SK-N-SH (cell line): ENCODE measurements around the gene PRKCQ. TPM values are rescaled to one million over a fixed set of nuclear protein-coding genes. Genes with fewer than 3 reads are reported as not detected.

Experiments used
- CTCF ChIA-PET: fragments of 300-600, 350-600 bp; formaldehyde crosslinking; extraction: SDS; loops from one replicate; lab custom pipeline; 2021; lab: Yijun Ruan, JAX
- POLR2A ChIA-PET: fragments of 350-600 bp; sonication (Branson Sonifier 250); formaldehyde crosslinking; extraction: SDS; loops from one replicate; lab custom pipeline; 2020; ENCODE audit warnings: antibody characterized with exemption, inconsistent platforms; lab: Yijun Ruan, JAX
- DNase-seq: peaks from one replicate; pipeline ENCODE4 v3.0.0; 2012
- H2AFZ ChIP-seq: fragments of 200-600 bp; sonication (generic); 2 replicates; pipeline ENCODE4 v1.8.1; 2016; ENCODE audit warnings: antibody characterized with exemption, mild to moderate bottlenecking, low read depth
- H3F3A ChIP-seq: fragments of 200-600 bp; sonication (generic); replicated peaks from 2 replicates; pipeline ENCODE3; 2016; ENCODE audit warnings: antibody characterized with exemption, mild to moderate bottlenecking; ENCODE audit not compliant: insufficient read depth
- H3K27ac ChIP-seq, 2 experiments: fragments of 200-500 bp in 1 of 2; fragments of 200-600 bp in 1 of 2; sonication (Bioruptor generic) in 1 of 2; sonication (generic), shearing (Covaris generic) in 1 of 2; 2 replicates each; pipeline versions ENCODE4 v1.5.1 to v1.6.1; 2014 to 2016; ENCODE audit warnings: low read depth in 2 of 2, inconsistent platforms in 1 of 2, low read length in 1 of 2, mild to moderate bottlenecking in 1 of 2, mixed read lengths in 1 of 2
- H3K27me3 ChIP-seq: fragments of 200-600 bp; sonication (generic), shearing (Covaris generic); 2 replicates; pipeline ENCODE4 v1.6.1; 2016; ENCODE audit warnings: mixed run types; ENCODE audit not compliant: insufficient read depth
- H3K36me3 ChIP-seq, 2 experiments: fragments of 200-500 bp in 1 of 2; fragments of 200-600 bp in 1 of 2; sonication (Bioruptor generic) in 1 of 2; sonication (generic) in 1 of 2; replicated peaks in 1 of 2; 2 replicates each; pipeline versions ENCODE3 to v1.5.1; 2014 to 2016; ENCODE audit warnings: low read length in 1 of 2, mild to moderate bottlenecking in 1 of 2; ENCODE audit not compliant: insufficient read depth in 2 of 2, control insufficient read depth in 1 of 2
- H3K4me1 ChIP-seq, 2 experiments: fragments of 200-500 bp in 1 of 2; fragments of 200-600 bp in 1 of 2; sonication (Bioruptor generic) in 1 of 2; sonication (generic), shearing (Covaris generic) in 1 of 2; 2 replicates each; pipeline versions ENCODE4 v1.5.1 to v1.6.1; 2014 to 2016; ENCODE audit warnings: low read depth in 1 of 2, low read length in 1 of 2, mixed run types in 1 of 2; ENCODE audit not compliant: insufficient read depth in 2 of 2, control insufficient read depth in 1 of 2
- H3K4me2 ChIP-seq: fragments of 200-600 bp; sonication (generic), shearing (Covaris generic); 2 replicates; pipeline ENCODE4 v1.6.1; 2017; ENCODE audit warnings: mixed run types
- H3K4me3 ChIP-seq, 2 experiments: fragments of 200-500 bp in 1 of 2; fragments of 200-600 bp in 1 of 2; sonication (Bioruptor generic) in 1 of 2; sonication (generic), shearing (Covaris generic) in 1 of 2; 2 replicates each; pipeline versions ENCODE4 v1.5.1 to v1.8.1; 2014 to 2016; ENCODE audit warnings: low read depth in 2 of 2, inconsistent platforms in 1 of 2, low read length in 1 of 2, mild to moderate bottlenecking in 1 of 2, mixed read lengths in 1 of 2, moderate library complexity in 1 of 2
- H3K79me2 ChIP-seq: fragments of 200-600 bp; sonication (generic); 2 replicates; pipeline ENCODE4 v1.8.1; 2017; ENCODE audit warnings: mild to moderate bottlenecking; ENCODE audit not compliant: insufficient read depth
- H3K9ac ChIP-seq: fragments of 200-600 bp; sonication (generic); 2 replicates; pipeline ENCODE4 v1.6.1; 2017; ENCODE audit warnings: mixed run types
- H3K9me2 ChIP-seq: fragments of 200-600 bp; sonication (generic); 2 replicates; pipeline ENCODE4 v1.6.1; 2017; ENCODE audit warnings: mixed run types
- H3K9me3 ChIP-seq: fragments of 200-600 bp; sonication (generic); 2 replicates; pipeline ENCODE4 v1.6.1; 2017; ENCODE audit warnings: mixed run types, mild to moderate bottlenecking, moderate library complexity
- H4K20me1 ChIP-seq: fragments of 200-600 bp; sonication (generic); 2 replicates; pipeline ENCODE4 v1.6.1; 2017; ENCODE audit warnings: mild to moderate bottlenecking, mixed run types; ENCODE audit not compliant: insufficient read depth
- FOSL2 ChIP-seq: IDR thresholded peaks from 2 replicates; pipeline ENCODE4 v1.4.0; 2012; ENCODE audit warnings: low read depth, mild to moderate bottlenecking, moderate library complexity, borderline replicate concordance
- FOXJ3 ChIP-seq: sonication (generic); formaldehyde crosslinking; IDR thresholded peaks from 2 replicates; pipeline ENCODE4 v1.5.1; 2020; ENCODE audit warnings: mild to moderate bottlenecking, missing genetic modification reagents
- GABPA ChIP-seq: IDR thresholded peaks from 2 replicates; pipeline ENCODE4 v1.4.0; 2012; ENCODE audit warnings: low read depth, mild to moderate bottlenecking
- MAX ChIP-seq: IDR thresholded peaks from 2 replicates; pipeline ENCODE4 v1.4.0; 2012; ENCODE audit warnings: low read depth
- MEF2A ChIP-seq: IDR thresholded peaks from 2 replicates; pipeline ENCODE4 v1.4.0; 2012; ENCODE audit warnings: low read depth, borderline replicate concordance
- MXI1 ChIP-seq: IDR thresholded peaks from 2 replicates; pipeline ENCODE4 v1.6.1; 2012; ENCODE audit warnings: mild to moderate bottlenecking, low read depth, low read length, improper control_type of control experiment
- POLR2AphosphoS5 ChIP-seq: IDR thresholded peaks from 2 replicates; pipeline ENCODE4 v1.6.1; 2012; ENCODE audit warnings: low read depth, low read length
- RAD21 ChIP-seq: IDR thresholded peaks from 2 replicates; pipeline ENCODE4 v1.6.1; 2012; ENCODE audit warnings: mild to moderate bottlenecking, low read length
- RXRA ChIP-seq: IDR thresholded peaks from 2 replicates; pipeline ENCODE4 v1.4.0; 2012; ENCODE audit warnings: low read depth, mild to moderate bottlenecking, borderline replicate concordance
- SIN3A ChIP-seq: IDR thresholded peaks from 2 replicates; pipeline ENCODE4 v1.6.1; 2012; ENCODE audit warnings: low read depth, mild to moderate bottlenecking, low read length, moderate library complexity, borderline replicate concordance
- TCF12 ChIP-seq: IDR thresholded peaks from 2 replicates; pipeline ENCODE4 v1.4.0; 2012
- USF2 ChIP-seq: fragments of 150-350 bp; IDR thresholded peaks from 2 replicates; pipeline ENCODE4 v1.6.1; 2017; ENCODE audit warnings: antibody characterized with exemption, low read length, low read depth, borderline replicate concordance
- YY1 ChIP-seq: IDR thresholded peaks from 2 replicates; pipeline ENCODE4 v1.4.0; 2012; ENCODE audit warnings: low read depth, mild to moderate bottlenecking
- WGBS: methylation state at CpG from one replicate; pipeline ENCODE4 v1.1.6; 2017; ENCODE audit warnings: low lambda C conversion rate; 5-methylcytosine and 5-hydroxymethylcytosine counted together
- polyA plus RNA-seq, 3 experiments: library from polyadenylated mRNA; depleted of rRNA; stranded (reverse); fragments of >200 nt; gene quantifications; 2 replicates each; pipeline ENCODE4 v1.2.3, GENCODE V29; 2012
- TF ChIP-seq, protein P1 (sequence below): IDR thresholded peaks from 2 replicates; pipeline ENCODE4 v1.6.1; 2012; ENCODE audit warnings: mild to moderate bottlenecking, low read depth, low read length, moderate library complexity
- TF ChIP-seq, protein P2 (sequence below): IDR thresholded peaks from 2 replicates; pipeline ENCODE4 v1.4.0; 2012; ENCODE audit warnings: low read depth, borderline replicate concordance
- TF ChIP-seq, protein P3 (sequence below): IDR thresholded peaks from 2 replicates; pipeline ENCODE4 v1.4.0; 2012; ENCODE audit warnings: low read depth, borderline replicate concordance

The PRKCQ gene
- polyA plus RNA-seq, 1 of the 3 experiments (the other 2 are of a cell fraction), result 0.18 TPM

GRCh38 chr10:6492896-6493295 lies 87.2 kb downstream of the PRKCQ start:
- TF ChIP-seq POLR2AphosphoS5 (no peak), TCF12 (no peak), YY1 (no peak), MEF2A (no peak), GABPA (no peak), USF2 (no peak), SIN3A (no peak), RAD21 (no peak), FOSL2 (no peak), RXRA (no peak), MAX (no peak), MXI1 (no peak), FOXJ3 (CRISPR knock-in tag) (no peak)
- TF ChIP-seq, protein P1, sequence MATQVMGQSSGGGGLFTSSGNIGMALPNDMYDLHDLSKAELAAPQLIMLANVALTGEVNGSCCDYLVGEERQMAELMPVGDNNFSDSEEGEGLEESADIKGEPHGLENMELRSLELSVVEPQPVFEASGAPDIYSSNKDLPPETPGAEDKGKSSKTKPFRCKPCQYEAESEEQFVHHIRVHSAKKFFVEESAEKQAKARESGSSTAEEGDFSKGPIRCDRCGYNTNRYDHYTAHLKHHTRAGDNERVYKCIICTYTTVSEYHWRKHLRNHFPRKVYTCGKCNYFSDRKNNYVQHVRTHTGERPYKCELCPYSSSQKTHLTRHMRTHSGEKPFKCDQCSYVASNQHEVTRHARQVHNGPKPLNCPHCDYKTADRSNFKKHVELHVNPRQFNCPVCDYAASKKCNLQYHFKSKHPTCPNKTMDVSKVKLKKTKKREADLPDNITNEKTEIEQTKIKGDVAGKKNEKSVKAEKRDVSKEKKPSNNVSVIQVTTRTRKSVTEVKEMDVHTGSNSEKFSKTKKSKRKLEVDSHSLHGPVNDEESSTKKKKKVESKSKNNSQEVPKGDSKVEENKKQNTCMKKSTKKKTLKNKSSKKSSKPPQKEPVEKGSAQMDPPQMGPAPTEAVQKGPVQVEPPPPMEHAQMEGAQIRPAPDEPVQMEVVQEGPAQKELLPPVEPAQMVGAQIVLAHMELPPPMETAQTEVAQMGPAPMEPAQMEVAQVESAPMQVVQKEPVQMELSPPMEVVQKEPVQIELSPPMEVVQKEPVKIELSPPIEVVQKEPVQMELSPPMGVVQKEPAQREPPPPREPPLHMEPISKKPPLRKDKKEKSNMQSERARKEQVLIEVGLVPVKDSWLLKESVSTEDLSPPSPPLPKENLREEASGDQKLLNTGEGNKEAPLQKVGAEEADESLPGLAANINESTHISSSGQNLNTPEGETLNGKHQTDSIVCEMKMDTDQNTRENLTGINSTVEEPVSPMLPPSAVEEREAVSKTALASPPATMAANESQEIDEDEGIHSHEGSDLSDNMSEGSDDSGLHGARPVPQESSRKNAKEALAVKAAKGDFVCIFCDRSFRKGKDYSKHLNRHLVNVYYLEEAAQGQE, result no peak
- TF ChIP-seq, protein P2, sequence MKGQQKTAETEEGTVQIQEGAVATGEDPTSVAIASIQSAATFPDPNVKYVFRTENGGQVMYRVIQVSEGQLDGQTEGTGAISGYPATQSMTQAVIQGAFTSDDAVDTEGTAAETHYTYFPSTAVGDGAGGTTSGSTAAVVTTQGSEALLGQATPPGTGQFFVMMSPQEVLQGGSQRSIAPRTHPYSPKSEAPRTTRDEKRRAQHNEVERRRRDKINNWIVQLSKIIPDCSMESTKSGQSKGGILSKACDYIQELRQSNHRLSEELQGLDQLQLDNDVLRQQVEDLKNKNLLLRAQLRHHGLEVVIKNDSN, result no peak
- TF ChIP-seq, protein P3, sequence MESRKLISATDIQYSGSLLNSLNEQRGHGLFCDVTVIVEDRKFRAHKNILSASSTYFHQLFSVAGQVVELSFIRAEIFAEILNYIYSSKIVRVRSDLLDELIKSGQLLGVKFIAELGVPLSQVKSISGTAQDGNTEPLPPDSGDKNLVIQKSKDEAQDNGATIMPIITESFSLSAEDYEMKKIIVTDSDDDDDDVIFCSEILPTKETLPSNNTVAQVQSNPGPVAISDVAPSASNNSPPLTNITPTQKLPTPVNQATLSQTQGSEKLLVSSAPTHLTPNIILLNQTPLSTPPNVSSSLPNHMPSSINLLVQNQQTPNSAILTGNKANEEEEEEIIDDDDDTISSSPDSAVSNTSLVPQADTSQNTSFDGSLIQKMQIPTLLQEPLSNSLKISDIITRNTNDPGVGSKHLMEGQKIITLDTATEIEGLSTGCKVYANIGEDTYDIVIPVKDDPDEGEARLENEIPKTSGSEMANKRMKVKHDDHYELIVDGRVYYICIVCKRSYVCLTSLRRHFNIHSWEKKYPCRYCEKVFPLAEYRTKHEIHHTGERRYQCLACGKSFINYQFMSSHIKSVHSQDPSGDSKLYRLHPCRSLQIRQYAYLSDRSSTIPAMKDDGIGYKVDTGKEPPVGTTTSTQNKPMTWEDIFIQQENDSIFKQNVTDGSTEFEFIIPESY, result no peak
- ChIA-PET CTCF (interaction anchor here (1.6 kb wide), 1 partner anchor 12 kb away, joined by 3 read pairs; no protein-coding TSS in a partner anchor), POLR2A (no interaction called here)
- no peaks in the 10 kb centered on the region for H3K9me2 ChIP-seq
- no peaks in the 10 kb centered on the region for H3K79me2 ChIP-seq
- H3K27ac ChIP-seq, result no peak overlapping the region
- DNase-seq, result no peak
- no peaks in the 10 kb centered on the region for H4K20me1 ChIP-seq
- H2AFZ ChIP-seq, result no peak overlapping the region
- peaks cover 0 to 2% of the 10 kb centered on the region in 2 experiments; a peak in 1 of 4 replicates for H3K4me1 ChIP-seq
- no peak overlapping the region for H3K4me3 ChIP-seq
- H3K36me3 ChIP-seq, result no peaks in the 10 kb centered on the region
- no peaks in the 10 kb centered on the region for H3F3A ChIP-seq
- H3K9me3 ChIP-seq, result no peaks in the 10 kb centered on the region
- peaks cover 13% of the 10 kb centered on the region; the same call in 1 of the 2 replicates for H3K27me3 ChIP-seq
- no peak overlapping the region for H3K4me2 ChIP-seq
- no peak overlapping the region for H3K9ac ChIP-seq
- 48% methylated on average over 10 of the region's 10 CpGs for WGBS
